Measurements from ENCODE around the gene IZUMO2.

Gene IZUMO2

GRCh38 chr19:50176775-50177174 is 13.7 kb upstream of the IZUMO2 start:
- no peaks in the 10 kb centered on the region for H3K4me1 ChIP-seq
- peaks cover 0 to 5% of the 10 kb centered on the region in 2 donors for H3K27me3 ChIP-seq
- intact Hi-C loops (cut with DNase I; ENCODE audit: low total_unique reads), result no loop called here
- H3K4me3 ChIP-seq, result no peak overlapping the region
- no peak for DNase-seq
- H3K9me3 ChIP-seq, result no peaks in the 10 kb centered on the region
- H3K27ac ChIP-seq, result no peak overlapping the region
- no peaks in the 10 kb centered on the region for H3K36me3 ChIP-seq
- no peak for TF ChIP-seq CTCF (IDR thresholded peaks at IDR 0.05)

GRCh38 chr19:50175924-50176323 is 12.8 kb upstream of the IZUMO2 start:
- intact Hi-C loops (cut with DNase I; ENCODE audit: low total_unique reads), result no loop called here
- no peaks in the 10 kb centered on the region for H3K4me1 ChIP-seq
- TF ChIP-seq CTCF (IDR thresholded peaks at IDR 0.05), result no peak
- no peak for DNase-seq
- no peaks in the 10 kb centered on the region for H3K27me3 ChIP-seq
- H3K4me3 ChIP-seq, result no peak overlapping the region
- H3K36me3 ChIP-seq, result no peaks in the 10 kb centered on the region
- no peak overlapping the region for H3K27ac ChIP-seq
- no peaks in the 10 kb centered on the region for H3K9me3 ChIP-seq

- H3K27ac ChIP-seq, result no peak overlapping the region
- H3K4me1 ChIP-seq, result no peaks in the 10 kb centered on the region
- no peak for TF ChIP-seq CTCF (IDR thresholded peaks at IDR 0.05)
- H3K27me3 ChIP-seq, result peaks cover 0 to 5% of the 10 kb centered on the region in 2 donors
- H3K4me3 ChIP-seq, result no peak overlapping the region
- no peaks in the 10 kb centered on the region for H3K9me3 ChIP-seq
- intact Hi-C loops (cut with DNase I; ENCODE audit: low total_unique reads), result no loop called here
- H3K36me3 ChIP-seq, result no peaks in the 10 kb centered on the region
- no peak for DNase-seq
Measured at GRCh38 chr19:50174100-50174793, 11.2 kb upstream of the IZUMO2 start.

- no peaks in the 10 kb centered on the region for H3K9me3 ChIP-seq
- no peak overlapping the region for H3K27ac ChIP-seq
- DNase-seq, result no peak
- no peaks in the 10 kb centered on the region for H3K4me1 ChIP-seq
- no peak for TF ChIP-seq CTCF (IDR thresholded peaks at IDR 0.05)
- no peak overlapping the region for H3K4me3 ChIP-seq
- intact Hi-C loops (cut with DNase I; ENCODE audit: low total_unique reads), result no loop called here
- H3K36me3 ChIP-seq, result no peaks in the 10 kb centered on the region
- peaks cover 0 to 10% of the 10 kb centered on the region in 2 donors for H3K27me3 ChIP-seq
Measured at GRCh38 chr19:50173127-50173526, 10.0 kb upstream of the IZUMO2 start.

- Histone ChIP-seq H3K36me3 (no peaks in the 10 kb centered on the region), H3K4me3 (no peak overlapping the region), H3K4me1 (no peaks in the 10 kb centered on the region), H3K27me3 (peaks cover 0 to 12% of the 10 kb centered on the region in 2 donors), H3K27ac (no peak overlapping the region), H3K9me3 (no peaks in the 10 kb centered on the region)
- no peak for TF ChIP-seq CTCF (IDR thresholded peaks at IDR 0.05)
- intact Hi-C loops (cut with DNase I; ENCODE audit: low total_unique reads), result no loop called here
- DNase-seq, result no peak
Measured at GRCh38 chr19:50172726-50173125, 9.6 kb upstream of the IZUMO2 start.

- Histone ChIP-seq H3K4me1 (no peaks in the 10 kb centered on the region), H3K4me3 (no peak overlapping the region), H3K9me3 (no peaks in the 10 kb centered on the region), H3K36me3 (no peaks in the 10 kb centered on the region), H3K27ac (no peak overlapping the region), H3K27me3 (peaks cover 0 to 22% of the 10 kb centered on the region in 2 donors)
- no peak for TF ChIP-seq CTCF (IDR thresholded peaks at IDR 0.05)
- intact Hi-C loops (cut with DNase I; ENCODE audit: low total_unique reads), result no loop called here
- no peak for DNase-seq
Measured at GRCh38 chr19:50171752-50172151, 8.7 kb upstream of the IZUMO2 start.
